ENCODE results near the gene MGRN1. TPM values are rescaled to one million over a fixed set of nuclear protein-coding genes. Genes with fewer than 3 reads are reported as not detected.

The MGRN1 gene
- total RNA-seq, 4 donors from 2014 or later: 49.1 to 127 (median 79.5) TPM

DNA sequence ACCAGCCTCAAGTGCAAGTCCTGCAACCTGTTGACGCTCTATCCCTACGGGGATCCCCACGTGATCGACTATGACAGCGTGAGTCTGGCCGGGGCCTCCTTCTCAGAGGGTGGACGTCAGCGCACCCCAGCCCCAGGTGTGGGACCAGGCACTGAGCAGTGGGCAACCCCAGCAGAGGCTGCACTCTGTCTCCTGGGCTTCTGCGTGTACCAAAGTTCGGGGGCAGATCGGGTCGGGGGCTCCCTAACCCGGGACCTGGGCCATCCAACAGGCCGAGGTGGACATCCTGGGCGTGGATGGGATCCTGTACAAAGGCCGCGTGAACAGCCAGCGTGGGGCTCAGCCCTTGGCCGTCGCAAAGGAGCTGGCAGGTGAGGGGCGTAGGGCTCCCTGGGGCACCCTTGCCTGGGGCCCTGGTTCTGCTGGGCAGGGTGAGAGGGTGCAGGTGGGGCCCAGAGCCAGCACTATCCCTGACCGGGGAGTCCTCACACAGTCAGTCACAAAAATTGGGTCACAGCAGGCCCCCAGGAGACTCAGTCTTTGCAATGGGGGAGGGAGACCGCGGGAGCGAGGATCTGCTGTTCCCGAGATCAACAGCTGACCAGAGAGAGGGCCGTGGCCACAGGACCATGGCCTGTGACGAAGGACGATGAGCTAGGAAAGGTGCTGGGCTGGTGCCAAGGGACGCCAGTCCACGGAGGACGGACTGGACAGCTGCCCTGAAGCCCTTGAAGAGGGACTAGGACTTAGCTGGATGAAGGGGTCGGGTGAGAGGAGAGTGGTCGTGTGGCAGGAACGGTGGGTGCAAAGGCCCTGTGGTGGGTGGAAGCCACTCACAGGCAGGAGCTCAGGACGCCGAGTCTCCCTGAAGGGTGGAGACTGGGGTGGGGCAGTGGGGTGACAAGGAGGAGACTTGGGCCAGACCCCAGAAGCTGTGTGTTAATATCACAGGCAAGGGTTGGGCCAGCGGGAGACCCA lies 29.9 kb upstream of the MGRN1 start:
- 87 to 100% methylated on average over 1 to 38 of the region's 38 CpGs for WGBS, 2 donors (ENCODE audit: low coverage in 1 of 2)
- TF ChIP-seq POLR2A (IDR thresholded peaks at IDR 0.05): no peak
- no peak for TF ChIP-seq POLR2AphosphoS5 (IDR thresholded peaks at IDR 0.05)
- TF ChIP-seq, protein P1, sequence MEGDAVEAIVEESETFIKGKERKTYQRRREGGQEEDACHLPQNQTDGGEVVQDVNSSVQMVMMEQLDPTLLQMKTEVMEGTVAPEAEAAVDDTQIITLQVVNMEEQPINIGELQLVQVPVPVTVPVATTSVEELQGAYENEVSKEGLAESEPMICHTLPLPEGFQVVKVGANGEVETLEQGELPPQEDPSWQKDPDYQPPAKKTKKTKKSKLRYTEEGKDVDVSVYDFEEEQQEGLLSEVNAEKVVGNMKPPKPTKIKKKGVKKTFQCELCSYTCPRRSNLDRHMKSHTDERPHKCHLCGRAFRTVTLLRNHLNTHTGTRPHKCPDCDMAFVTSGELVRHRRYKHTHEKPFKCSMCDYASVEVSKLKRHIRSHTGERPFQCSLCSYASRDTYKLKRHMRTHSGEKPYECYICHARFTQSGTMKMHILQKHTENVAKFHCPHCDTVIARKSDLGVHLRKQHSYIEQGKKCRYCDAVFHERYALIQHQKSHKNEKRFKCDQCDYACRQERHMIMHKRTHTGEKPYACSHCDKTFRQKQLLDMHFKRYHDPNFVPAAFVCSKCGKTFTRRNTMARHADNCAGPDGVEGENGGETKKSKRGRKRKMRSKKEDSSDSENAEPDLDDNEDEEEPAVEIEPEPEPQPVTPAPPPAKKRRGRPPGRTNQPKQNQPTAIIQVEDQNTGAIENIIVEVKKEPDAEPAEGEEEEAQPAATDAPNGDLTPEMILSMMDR (IDR thresholded peaks at IDR 0.05): no peak
- no peak for TF ChIP-seq EP300 (IDR thresholded peaks at IDR 0.05; ENCODE audit: low read depth)
- in situ Hi-C loops (cut with MboI; ENCODE audit: low pct_ligation_motif_present in 1 of 4, low pct_unique_long_range_greater_than_20kb in 1 of 4, low sequenced_read_pairs in 3 of 4): no loop called here
- no peak overlapping the region for H3K4me3 ChIP-seq
- no peaks in the 10 kb centered on the region for H3K27me3 ChIP-seq
- H3K27ac ChIP-seq: no peak overlapping the region
- no peaks in the 10 kb centered on the region for H3K4me1 ChIP-seq
- H3K9me3 ChIP-seq: no peaks in the 10 kb centered on the region
- DNase-seq: no peak
- intact Hi-C loops (cut with DNase I; ENCODE audit: low total_unique reads): no loop called here
- H3K36me3 ChIP-seq: no peaks in the 10 kb centered on the region

DNA sequence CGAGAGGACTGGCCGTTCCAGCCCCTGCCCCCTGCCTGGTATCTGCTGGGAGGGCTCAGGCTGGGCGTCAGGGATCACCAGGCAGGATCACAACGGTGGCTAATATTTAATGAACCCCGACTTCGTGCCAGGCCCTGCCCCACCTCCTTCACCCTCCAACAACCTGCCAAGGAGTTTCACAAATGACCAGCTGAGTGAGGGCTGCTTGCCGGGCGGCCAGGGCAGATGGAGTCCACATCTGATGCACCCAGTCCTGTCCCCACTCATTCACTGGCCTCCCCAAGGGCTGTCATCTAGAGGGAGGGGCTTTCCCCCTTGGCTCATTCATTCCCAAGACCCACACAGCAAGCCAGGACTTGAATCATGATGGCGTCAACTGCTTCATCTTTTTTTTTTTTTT lies 27.5 kb upstream of the MGRN1 start:
- in situ Hi-C loops (cut with MboI; ENCODE audit: low pct_ligation_motif_present in 1 of 4, low pct_unique_long_range_greater_than_20kb in 1 of 4, low sequenced_read_pairs in 3 of 4) (no loop called here), intact Hi-C loops (cut with DNase I; ENCODE audit: low total_unique reads) (no loop called here)

DNA sequence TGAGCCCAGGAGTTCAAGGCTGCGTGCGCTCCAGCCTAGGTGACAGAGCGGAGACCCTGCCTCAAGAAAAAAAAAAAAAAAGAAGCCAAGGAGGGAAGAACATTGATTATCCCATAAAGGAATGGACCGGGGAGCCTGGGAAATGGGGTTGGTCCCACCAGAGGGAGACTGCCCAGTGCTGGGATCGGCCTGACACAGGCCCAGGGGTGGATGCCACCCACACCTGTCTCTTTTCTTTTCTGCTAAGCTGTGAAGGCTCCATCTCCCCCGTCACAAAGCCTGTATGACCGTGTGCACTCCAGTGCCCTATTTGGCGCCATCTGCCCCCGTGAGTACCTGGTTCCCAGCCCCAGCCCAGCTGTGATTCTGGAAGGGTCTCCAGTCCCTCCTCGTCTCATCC lies 25.6 kb upstream of the MGRN1 start:
- Histone ChIP-seq H3K27ac (no peak overlapping the region), H3K4me3 (no peak overlapping the region), H3K27me3 (peaks cover 4% of the 10 kb centered on the region), H3K9me3 (no peaks in the 10 kb centered on the region), H3K36me3 (no peaks in the 10 kb centered on the region), H3K4me1 (peaks cover 3 to 7% (median 5%) of the 10 kb centered on the region in 4 donors)
- 80 to 81% methylated on average over 4 to 10 of the region's 10 CpGs for WGBS, 2 donors (ENCODE audit: low coverage in 1 of 2)
- DNase-seq: no peak
- TF ChIP-seq, protein P1 (IDR thresholded peaks at IDR 0.05): no peak
- no peak for TF ChIP-seq POLR2AphosphoS5 (IDR thresholded peaks at IDR 0.05)
- no peak for TF ChIP-seq EP300 (IDR thresholded peaks at IDR 0.05; ENCODE audit: low read depth)
- no peak for TF ChIP-seq POLR2A (IDR thresholded peaks at IDR 0.05)
- intact Hi-C loops (cut with DNase I; ENCODE audit: low total_unique reads): no loop called here
- in situ Hi-C loops (cut with MboI; ENCODE audit: low pct_ligation_motif_present in 1 of 4, low pct_unique_long_range_greater_than_20kb in 1 of 4, low sequenced_read_pairs in 3 of 4): no loop called here

More for the DNA sequence above, 27.5 kb upstream of the MGRN1 start:
- no peak for TF ChIP-seq EP300 (IDR thresholded peaks at IDR 0.05; ENCODE audit: low read depth)
- TF ChIP-seq POLR2AphosphoS5 (IDR thresholded peaks at IDR 0.05): no peak
- no peak for TF ChIP-seq POLR2A (IDR thresholded peaks at IDR 0.05)
- TF ChIP-seq, protein P1 (IDR thresholded peaks at IDR 0.05): no peak
- no peaks in the 10 kb centered on the region for H3K9me3 ChIP-seq
- H3K27me3 ChIP-seq: no peaks in the 10 kb centered on the region
- peaks cover 3 to 7% (median 5%) of the 10 kb centered on the region in 4 donors for H3K4me1 ChIP-seq
- H3K4me3 ChIP-seq: no peak overlapping the region
- 40 to 62% methylated on average over 4 to 9 of the region's 9 CpGs for WGBS, 2 donors (ENCODE audit: low coverage in 1 of 2)
- no peak overlapping the region for H3K27ac ChIP-seq
- no peak for DNase-seq
- H3K36me3 ChIP-seq: no peaks in the 10 kb centered on the region

DNA sequence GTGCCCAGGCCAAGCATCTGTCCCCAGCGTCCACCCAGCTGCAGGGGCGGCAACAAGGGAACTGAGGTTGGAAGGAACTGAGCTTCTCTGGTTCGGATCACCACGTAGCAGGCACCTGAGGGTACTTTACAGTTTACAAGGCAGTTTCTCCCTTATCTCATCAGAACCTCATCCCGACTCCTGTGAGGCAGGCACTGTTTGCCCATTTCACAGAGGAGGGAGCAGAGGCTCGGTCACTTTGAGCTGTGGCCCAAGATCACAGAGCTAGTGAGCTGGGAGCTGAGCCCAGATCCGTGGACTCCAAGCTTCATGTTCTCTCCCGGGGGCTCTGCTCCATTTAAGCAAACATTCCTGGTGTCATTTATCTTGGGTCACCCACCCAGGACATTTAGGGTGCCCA lies 25.1 kb upstream of the MGRN1 start:
- Histone ChIP-seq H3K27ac (no peak overlapping the region), H3K4me3 (no peak overlapping the region), H3K4me1 (peaks cover 3 to 7% (median 5%) of the 10 kb centered on the region in 4 donors), H3K9me3 (no peaks in the 10 kb centered on the region), H3K36me3 (no peaks in the 10 kb centered on the region), H3K27me3 (peaks cover 4% of the 10 kb centered on the region)
- TF ChIP-seq POLR2AphosphoS5 (IDR thresholded peaks at IDR 0.05): no peak
- no peak for TF ChIP-seq EP300 (IDR thresholded peaks at IDR 0.05; ENCODE audit: low read depth)
- TF ChIP-seq, protein P1 (IDR thresholded peaks at IDR 0.05): no peak
- no peak for DNase-seq
- in situ Hi-C loops (cut with MboI; ENCODE audit: low pct_ligation_motif_present in 1 of 4, low pct_unique_long_range_greater_than_20kb in 1 of 4, low sequenced_read_pairs in 3 of 4) (no loop called here), intact Hi-C loops (cut with DNase I; ENCODE audit: low total_unique reads) (no loop called here)
- WGBS, 2 donors (ENCODE audit: low coverage in 1 of 2): 89 to 94% methylated on average over 3 to 8 of the region's 8 CpGs
